GM12873 (cell line): ENCODE data around the gene MROH8.

Source experiments
- TF ChIP-seq, protein P1 (sequence below): IDR thresholded peaks from 2 replicates; pipeline ENCODE4 v1.5.1; 2012; ENCODE audit warnings: low read depth, mild to moderate bottlenecking, moderate library complexity, low read length, control low read depth; ENCODE audit not compliant: insufficient read depth; ENCODE audit errors: missing control alignments

Gene MROH8

DNA sequence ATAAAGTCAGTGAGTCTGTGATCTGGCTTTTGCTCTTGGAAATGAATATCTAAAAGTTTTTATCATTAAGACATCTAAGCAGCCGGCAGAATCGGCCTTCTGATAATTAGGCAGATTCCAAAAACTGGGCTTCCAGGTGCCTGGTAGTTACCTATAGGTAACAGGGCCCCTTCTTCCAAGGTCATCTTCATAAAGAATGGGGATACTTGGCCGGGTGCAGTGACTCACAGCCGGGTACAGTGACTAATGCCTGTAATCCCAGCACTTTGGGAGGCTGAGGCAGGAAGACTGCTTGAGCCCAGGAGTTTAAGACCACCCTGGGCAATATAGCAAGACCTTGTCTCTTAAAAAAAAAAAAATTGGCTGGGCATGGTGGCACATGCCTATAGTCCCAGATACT, 70.7 kb downstream of the MROH8 start:
- TF ChIP-seq, protein P1, sequence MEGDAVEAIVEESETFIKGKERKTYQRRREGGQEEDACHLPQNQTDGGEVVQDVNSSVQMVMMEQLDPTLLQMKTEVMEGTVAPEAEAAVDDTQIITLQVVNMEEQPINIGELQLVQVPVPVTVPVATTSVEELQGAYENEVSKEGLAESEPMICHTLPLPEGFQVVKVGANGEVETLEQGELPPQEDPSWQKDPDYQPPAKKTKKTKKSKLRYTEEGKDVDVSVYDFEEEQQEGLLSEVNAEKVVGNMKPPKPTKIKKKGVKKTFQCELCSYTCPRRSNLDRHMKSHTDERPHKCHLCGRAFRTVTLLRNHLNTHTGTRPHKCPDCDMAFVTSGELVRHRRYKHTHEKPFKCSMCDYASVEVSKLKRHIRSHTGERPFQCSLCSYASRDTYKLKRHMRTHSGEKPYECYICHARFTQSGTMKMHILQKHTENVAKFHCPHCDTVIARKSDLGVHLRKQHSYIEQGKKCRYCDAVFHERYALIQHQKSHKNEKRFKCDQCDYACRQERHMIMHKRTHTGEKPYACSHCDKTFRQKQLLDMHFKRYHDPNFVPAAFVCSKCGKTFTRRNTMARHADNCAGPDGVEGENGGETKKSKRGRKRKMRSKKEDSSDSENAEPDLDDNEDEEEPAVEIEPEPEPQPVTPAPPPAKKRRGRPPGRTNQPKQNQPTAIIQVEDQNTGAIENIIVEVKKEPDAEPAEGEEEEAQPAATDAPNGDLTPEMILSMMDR, result no peak

DNA sequence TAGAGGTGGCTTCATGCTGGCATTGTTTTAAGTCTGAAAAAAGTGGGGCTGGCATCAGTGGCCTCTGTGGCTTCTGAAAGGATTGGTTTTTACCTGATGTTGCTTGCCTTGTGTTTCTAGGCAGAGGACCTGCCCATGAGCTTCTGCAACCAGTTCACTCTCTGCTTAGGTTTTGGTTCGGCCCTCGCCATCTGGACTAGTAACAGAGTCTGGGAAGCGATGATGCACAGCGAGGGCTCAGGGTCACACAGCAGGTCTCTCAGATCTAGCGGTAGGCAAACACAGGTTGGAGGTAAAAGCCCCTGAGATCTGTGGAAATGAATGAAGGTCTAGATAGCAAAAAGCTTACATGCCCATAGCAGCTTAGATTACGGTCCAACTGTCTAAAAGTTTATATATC, 76.8 kb downstream of the MROH8 start:
- TF ChIP-seq, protein P1, result no peak

DNA sequence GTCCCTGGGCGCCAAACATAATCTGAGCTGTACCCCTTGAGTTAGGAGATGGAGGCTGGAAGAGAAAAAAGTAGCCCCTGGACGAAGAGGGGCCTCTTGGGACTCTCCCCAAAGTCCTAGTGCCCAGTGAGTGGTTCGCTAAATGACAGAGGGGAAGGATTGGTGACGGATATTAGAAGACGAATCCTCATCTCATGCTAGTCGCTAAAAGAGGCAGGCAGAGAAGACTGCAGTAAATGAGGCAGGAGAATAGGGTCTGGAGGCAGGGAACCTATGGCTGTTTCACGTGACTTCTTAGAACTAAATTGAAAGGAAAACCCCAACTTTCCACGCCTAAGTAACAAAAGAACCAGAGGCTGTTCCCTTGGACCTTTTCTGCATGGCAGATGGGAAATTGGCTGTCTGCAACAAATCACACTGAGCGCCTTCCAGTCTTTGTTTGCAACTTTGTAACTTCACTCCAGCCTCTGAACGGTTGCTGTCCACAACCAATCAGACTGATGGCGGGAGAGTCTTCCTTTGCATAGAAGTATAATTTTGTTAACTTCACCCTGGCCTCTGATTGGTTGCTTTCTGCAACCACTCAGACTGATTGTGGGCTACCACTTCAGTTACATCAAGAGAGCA, 82.8 kb downstream of the MROH8 start:
- TF ChIP-seq, protein P1, result no peak

DNA sequence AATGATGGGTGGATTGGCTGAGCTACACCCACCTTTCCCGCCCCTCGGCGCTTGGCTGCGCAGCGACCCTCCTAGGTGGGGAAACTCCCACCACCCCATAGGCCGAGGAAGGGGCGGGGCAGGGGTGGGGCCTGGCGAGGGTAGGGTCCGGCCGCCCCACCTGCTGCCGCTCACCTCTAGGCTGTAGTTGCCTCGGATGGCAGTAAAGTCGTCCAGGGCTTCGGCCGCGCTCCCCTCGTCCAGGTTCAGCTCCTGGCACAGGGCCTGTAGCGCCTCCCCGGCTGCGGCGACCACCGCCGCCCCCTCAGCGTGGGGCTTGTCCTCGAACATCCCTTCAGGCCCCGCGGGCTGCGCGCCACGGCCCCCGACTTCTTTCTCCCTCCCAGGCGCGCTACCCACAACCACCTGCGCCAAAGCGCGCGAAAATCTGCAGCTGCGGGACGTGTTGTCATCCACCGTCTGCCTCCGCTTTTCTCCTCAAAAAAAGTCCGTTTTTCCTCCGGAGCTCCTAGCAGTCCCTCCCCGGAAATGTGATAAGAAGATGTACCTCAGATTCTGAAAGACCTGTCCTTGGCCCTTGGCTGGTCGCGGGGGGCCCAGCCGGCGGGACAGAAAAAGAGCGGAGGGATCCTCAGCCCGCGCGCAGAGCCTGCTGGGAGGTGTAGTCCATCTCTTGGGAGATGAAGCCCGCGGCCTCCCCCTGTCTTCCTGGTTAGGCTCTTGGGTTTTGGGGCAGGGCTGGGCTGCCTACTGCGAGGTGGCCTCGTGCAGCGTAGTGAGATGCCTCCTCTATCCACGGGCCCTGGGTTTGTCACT, 83.5 kb downstream of the MROH8 start, which contains the start of gene RBL1:
TSS of gene RBL1 (minus strand) at position 399 of the 816 bp plus-strand sequence. CDS start at position 330, 69 bp downstream.
- TF ChIP-seq, protein P1, result peak; percentile 25

DNA sequence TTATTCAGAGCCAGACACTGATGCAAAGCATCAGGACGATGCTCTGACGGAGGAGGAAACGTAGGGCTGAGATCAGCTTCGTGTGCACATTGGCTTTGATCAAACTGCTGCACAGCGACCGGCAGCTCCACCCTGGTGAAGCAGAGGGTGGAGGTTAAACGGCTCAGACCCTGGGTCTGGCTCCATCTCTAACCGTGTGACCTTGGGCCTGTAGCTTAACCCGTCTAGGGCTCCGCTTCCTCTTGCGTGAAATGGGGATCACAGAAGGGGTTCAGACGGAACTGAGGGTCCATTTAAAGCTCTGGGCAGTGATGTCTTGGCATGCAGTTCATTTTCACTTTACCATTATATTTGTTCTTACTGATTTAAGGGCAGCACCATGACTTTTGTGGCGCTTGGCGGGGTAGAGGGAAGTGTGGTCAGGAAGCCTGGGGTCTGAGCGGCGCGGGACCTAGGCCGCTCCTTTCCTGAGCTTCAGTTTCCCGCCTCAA, 84.2 kb downstream of the MROH8 start:
- TF ChIP-seq, protein P1, result no peak

DNA sequence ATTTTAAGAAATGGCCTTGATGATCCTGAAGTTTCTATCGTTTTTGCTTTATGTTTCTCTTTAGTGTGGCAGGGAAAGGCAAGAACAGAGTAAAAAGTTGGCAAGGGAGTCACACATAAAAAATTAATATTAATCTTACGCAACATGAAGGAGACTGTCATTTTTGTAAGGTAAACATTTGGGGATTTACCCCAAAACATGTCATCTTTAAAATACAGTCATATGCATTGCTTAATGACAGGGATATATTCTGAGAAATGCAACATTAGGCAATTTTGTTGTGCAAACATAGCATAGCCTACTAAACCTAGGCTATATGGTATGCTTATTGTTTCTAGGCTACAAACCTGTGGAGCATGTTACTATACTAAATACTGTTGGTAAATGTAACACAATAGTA, 88.9 kb downstream of the MROH8 start:
- TF ChIP-seq, protein P1, result no peak

DNA sequence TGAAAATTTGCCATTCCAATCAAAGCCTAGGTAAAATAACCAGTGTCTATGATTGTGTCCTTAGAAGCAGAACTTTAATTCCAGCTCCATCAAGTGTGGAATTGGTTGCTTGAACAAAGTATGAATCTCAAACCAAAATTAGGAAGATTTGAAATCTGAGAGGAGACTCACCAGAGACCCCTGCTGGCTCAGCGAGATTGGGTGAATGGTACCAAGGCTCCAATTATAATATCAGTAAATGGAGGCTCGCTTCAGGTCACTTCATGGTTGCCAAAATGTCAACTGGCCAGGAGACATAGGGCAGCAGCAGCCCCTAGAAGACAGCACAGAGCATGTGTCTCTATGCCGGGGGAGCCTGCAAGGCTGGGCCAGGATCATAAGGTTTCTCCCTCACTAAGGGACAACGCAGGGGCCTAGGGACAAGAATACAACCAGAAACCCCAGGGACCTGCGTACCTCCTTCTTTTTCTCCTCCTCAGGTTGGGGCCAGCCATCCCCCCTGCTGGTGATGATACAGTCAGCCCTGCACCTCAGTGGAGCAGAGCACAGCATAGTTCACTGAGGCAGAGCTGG, 97.5 kb downstream of the MROH8 start:
- TF ChIP-seq, protein P1, result peak; percentile 61
